SK-N-SH (cell line): Measurements from ENCODE around the gene NECTIN1. TPM values are rescaled to one million over a fixed set of nuclear protein-coding genes. Genes with fewer than 3 reads are reported as not detected.

Experiments
- CTCF ChIA-PET: fragments of 300-600, 350-600 bp; formaldehyde crosslinking; extraction: SDS; loops from one replicate; lab custom pipeline; 2021; lab: Yijun Ruan, JAX
- POLR2A ChIA-PET: fragments of 350-600 bp; sonication (Branson Sonifier 250); formaldehyde crosslinking; extraction: SDS; loops from one replicate; lab custom pipeline; 2020; ENCODE audit warnings: antibody characterized with exemption, inconsistent platforms; lab: Yijun Ruan, JAX
- DNase-seq: peaks from one replicate; pipeline ENCODE4 v3.0.0; 2012
- H2AFZ ChIP-seq: fragments of 200-600 bp; sonication (generic); 2 replicates; pipeline ENCODE4 v1.8.1; 2016; ENCODE audit warnings: antibody characterized with exemption, mild to moderate bottlenecking, low read depth
- H3F3A ChIP-seq: fragments of 200-600 bp; sonication (generic); replicated peaks from 2 replicates; pipeline ENCODE3; 2016; ENCODE audit warnings: antibody characterized with exemption, mild to moderate bottlenecking; ENCODE audit not compliant: insufficient read depth
- H3K27ac ChIP-seq, 2 experiments: fragments of 200-500 bp in 1 of 2; fragments of 200-600 bp in 1 of 2; sonication (Bioruptor generic) in 1 of 2; sonication (generic), shearing (Covaris generic) in 1 of 2; 2 replicates each; pipeline versions ENCODE4 v1.5.1 to v1.6.1; 2014 to 2016; ENCODE audit warnings: low read depth in 2 of 2, inconsistent platforms in 1 of 2, low read length in 1 of 2, mild to moderate bottlenecking in 1 of 2, mixed read lengths in 1 of 2
- H3K27me3 ChIP-seq: fragments of 200-600 bp; sonication (generic), shearing (Covaris generic); 2 replicates; pipeline ENCODE4 v1.6.1; 2016; ENCODE audit warnings: mixed run types; ENCODE audit not compliant: insufficient read depth
- H3K36me3 ChIP-seq, 2 experiments: fragments of 200-500 bp in 1 of 2; fragments of 200-600 bp in 1 of 2; sonication (Bioruptor generic) in 1 of 2; sonication (generic) in 1 of 2; replicated peaks in 1 of 2; 2 replicates each; pipeline versions ENCODE3 to v1.5.1; 2014 to 2016; ENCODE audit warnings: low read length in 1 of 2, mild to moderate bottlenecking in 1 of 2; ENCODE audit not compliant: insufficient read depth in 2 of 2, control insufficient read depth in 1 of 2
- H3K4me1 ChIP-seq, 2 experiments: fragments of 200-500 bp in 1 of 2; fragments of 200-600 bp in 1 of 2; sonication (Bioruptor generic) in 1 of 2; sonication (generic), shearing (Covaris generic) in 1 of 2; 2 replicates each; pipeline versions ENCODE4 v1.5.1 to v1.6.1; 2014 to 2016; ENCODE audit warnings: low read depth in 1 of 2, low read length in 1 of 2, mixed run types in 1 of 2; ENCODE audit not compliant: insufficient read depth in 2 of 2, control insufficient read depth in 1 of 2
- H3K4me2 ChIP-seq: fragments of 200-600 bp; sonication (generic), shearing (Covaris generic); 2 replicates; pipeline ENCODE4 v1.6.1; 2017; ENCODE audit warnings: mixed run types
- H3K4me3 ChIP-seq, 2 experiments: fragments of 200-500 bp in 1 of 2; fragments of 200-600 bp in 1 of 2; sonication (Bioruptor generic) in 1 of 2; sonication (generic), shearing (Covaris generic) in 1 of 2; 2 replicates each; pipeline versions ENCODE4 v1.5.1 to v1.8.1; 2014 to 2016; ENCODE audit warnings: low read depth in 2 of 2, inconsistent platforms in 1 of 2, low read length in 1 of 2, mild to moderate bottlenecking in 1 of 2, mixed read lengths in 1 of 2, moderate library complexity in 1 of 2
- H3K79me2 ChIP-seq: fragments of 200-600 bp; sonication (generic); 2 replicates; pipeline ENCODE4 v1.8.1; 2017; ENCODE audit warnings: mild to moderate bottlenecking; ENCODE audit not compliant: insufficient read depth
- H3K9ac ChIP-seq: fragments of 200-600 bp; sonication (generic); 2 replicates; pipeline ENCODE4 v1.6.1; 2017; ENCODE audit warnings: mixed run types
- H3K9me2 ChIP-seq: fragments of 200-600 bp; sonication (generic); 2 replicates; pipeline ENCODE4 v1.6.1; 2017; ENCODE audit warnings: mixed run types
- H3K9me3 ChIP-seq: fragments of 200-600 bp; sonication (generic); 2 replicates; pipeline ENCODE4 v1.6.1; 2017; ENCODE audit warnings: mixed run types, mild to moderate bottlenecking, moderate library complexity
- H4K20me1 ChIP-seq: fragments of 200-600 bp; sonication (generic); 2 replicates; pipeline ENCODE4 v1.6.1; 2017; ENCODE audit warnings: mild to moderate bottlenecking, mixed run types; ENCODE audit not compliant: insufficient read depth
- CHD2 ChIP-seq: fragments of 150-350 bp; IDR thresholded peaks from 2 replicates; pipeline ENCODE4 v1.6.1; 2018; ENCODE audit warnings: low read length; ENCODE audit not compliant: partially characterized antibody
- ELF1 ChIP-seq: IDR thresholded peaks from 2 replicates; pipeline ENCODE4 v1.4.0; 2012
- GABPA ChIP-seq: IDR thresholded peaks from 2 replicates; pipeline ENCODE4 v1.4.0; 2012; ENCODE audit warnings: low read depth, mild to moderate bottlenecking
- IRF3 ChIP-seq: fragments of 150-350 bp; IDR thresholded peaks from 2 replicates; pipeline ENCODE4 v1.6.1; 2016; ENCODE audit warnings: mild to moderate bottlenecking, low read depth, low read length
- MEF2A ChIP-seq: IDR thresholded peaks from 2 replicates; pipeline ENCODE4 v1.4.0; 2012; ENCODE audit warnings: low read depth, borderline replicate concordance
- NRF1 ChIP-seq: IDR thresholded peaks from 2 replicates; pipeline ENCODE4 v1.6.1; 2012; ENCODE audit warnings: low read depth, mild to moderate bottlenecking, low read length
- POLR2AphosphoS5 ChIP-seq: IDR thresholded peaks from 2 replicates; pipeline ENCODE4 v1.6.1; 2012; ENCODE audit warnings: low read depth, low read length
- REST ChIP-seq: IDR thresholded peaks from 2 replicates; pipeline ENCODE4 v1.6.1; 2012; ENCODE audit warnings: mild to moderate bottlenecking, low read depth, low read length, moderate library complexity
- SIN3A ChIP-seq: IDR thresholded peaks from 2 replicates; pipeline ENCODE4 v1.6.1; 2012; ENCODE audit warnings: low read depth, mild to moderate bottlenecking, low read length, moderate library complexity, borderline replicate concordance
- ZBTB33 ChIP-seq: IDR thresholded peaks from 2 replicates; pipeline ENCODE4 v1.4.0; 2012; ENCODE audit warnings: low read depth, borderline replicate concordance
- WGBS: methylation state at CpG from one replicate; pipeline ENCODE4 v1.1.6; 2017; ENCODE audit warnings: low lambda C conversion rate; 5-methylcytosine and 5-hydroxymethylcytosine counted together
- polyA plus RNA-seq, 3 experiments: library from polyadenylated mRNA; depleted of rRNA; stranded (reverse); fragments of >200 nt; gene quantifications; 2 replicates each; pipeline ENCODE4 v1.2.3, GENCODE V29; 2012
- TF ChIP-seq, protein P1 (sequence below): fragments of 200-600 bp; sonication (generic); IDR thresholded peaks from 2 replicates; pipeline ENCODE4 v1.6.1; 2017; ENCODE audit warnings: antibody characterized with exemption, mild to moderate bottlenecking, moderate library complexity

The NECTIN1 gene
- polyA plus RNA-seq, 1 of the 3 experiments (the other 2 are of a cell fraction): 9.1 TPM

DNA sequence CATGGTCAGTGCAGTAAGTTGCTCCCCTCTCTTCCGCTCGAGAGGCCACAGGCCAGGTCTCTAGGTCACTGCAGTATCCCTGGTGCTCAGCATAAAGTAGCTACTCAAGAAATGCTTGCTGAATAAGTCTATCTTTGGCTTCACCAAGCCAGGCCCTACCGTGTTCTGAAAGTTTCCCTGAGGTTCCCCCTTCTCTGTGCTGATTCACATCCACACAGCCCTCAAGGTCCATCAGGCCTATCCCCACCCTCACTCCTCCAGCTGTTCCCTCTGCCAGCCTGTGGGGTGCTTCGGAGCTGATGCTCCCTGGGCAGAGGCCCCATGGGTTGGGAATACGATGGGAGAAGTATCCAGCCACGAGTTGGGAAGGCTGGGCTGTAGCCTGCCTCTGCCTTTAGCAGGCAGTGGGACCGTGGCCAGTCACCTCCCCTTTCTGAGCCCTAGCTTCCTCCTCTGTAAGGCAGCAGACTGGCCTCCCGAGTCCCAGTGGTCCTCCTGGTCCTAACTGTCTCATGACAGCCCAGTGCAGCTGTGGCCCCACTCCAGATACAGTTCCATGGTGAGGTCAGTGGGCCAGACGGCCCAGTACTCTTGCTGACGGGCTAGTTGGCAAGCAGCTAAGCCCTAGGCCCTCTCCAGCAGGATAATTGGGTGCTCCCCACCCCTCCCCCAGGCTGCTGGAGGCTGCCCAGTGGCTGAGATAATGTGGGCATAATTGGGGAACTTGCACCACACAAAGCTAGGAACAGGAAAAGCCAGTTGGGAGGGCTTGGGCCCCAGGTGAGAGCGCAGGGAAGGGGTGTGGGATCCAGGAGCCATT, 48.2 kb downstream of the NECTIN1 start:
- TF ChIP-seq NRF1: no peak
- TF ChIP-seq ELF1: no peak
- no peak for TF ChIP-seq MEF2A
- TF ChIP-seq, protein P1, sequence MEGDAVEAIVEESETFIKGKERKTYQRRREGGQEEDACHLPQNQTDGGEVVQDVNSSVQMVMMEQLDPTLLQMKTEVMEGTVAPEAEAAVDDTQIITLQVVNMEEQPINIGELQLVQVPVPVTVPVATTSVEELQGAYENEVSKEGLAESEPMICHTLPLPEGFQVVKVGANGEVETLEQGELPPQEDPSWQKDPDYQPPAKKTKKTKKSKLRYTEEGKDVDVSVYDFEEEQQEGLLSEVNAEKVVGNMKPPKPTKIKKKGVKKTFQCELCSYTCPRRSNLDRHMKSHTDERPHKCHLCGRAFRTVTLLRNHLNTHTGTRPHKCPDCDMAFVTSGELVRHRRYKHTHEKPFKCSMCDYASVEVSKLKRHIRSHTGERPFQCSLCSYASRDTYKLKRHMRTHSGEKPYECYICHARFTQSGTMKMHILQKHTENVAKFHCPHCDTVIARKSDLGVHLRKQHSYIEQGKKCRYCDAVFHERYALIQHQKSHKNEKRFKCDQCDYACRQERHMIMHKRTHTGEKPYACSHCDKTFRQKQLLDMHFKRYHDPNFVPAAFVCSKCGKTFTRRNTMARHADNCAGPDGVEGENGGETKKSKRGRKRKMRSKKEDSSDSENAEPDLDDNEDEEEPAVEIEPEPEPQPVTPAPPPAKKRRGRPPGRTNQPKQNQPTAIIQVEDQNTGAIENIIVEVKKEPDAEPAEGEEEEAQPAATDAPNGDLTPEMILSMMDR: no peak
- TF ChIP-seq CHD2: no peak
- no peak for TF ChIP-seq REST
- TF ChIP-seq IRF3: no peak
- TF ChIP-seq POLR2AphosphoS5: no peak
- TF ChIP-seq GABPA: no peak
- no peak for TF ChIP-seq ZBTB33
- no peak for TF ChIP-seq SIN3A
- TF ChIP-seq, all 33 proteins: peak for 0
- CTCF ChIA-PET: interaction anchor here (0.7 to 2.3 kb wide), 6 partner anchors 10 to 431 kb away, joined by 3 to 12 read pairs (median 4); partner anchors contain the start of gene NECTIN1
- WGBS: 93% methylated on average over 10 of the region's 11 CpGs

More for the DNA sequence above, 48.2 kb downstream of the NECTIN1 start:
- Histone ChIP-seq H3K79me2 (no peaks in the 10 kb centered on the region; the same call in 1 of the 2 replicates), H3K4me1 (peaks cover 25 to 61% of the 10 kb centered on the region in 2 experiments), H3K4me3 (no peak overlapping the region), H3K27ac (peak overlapping the region in 1 of 2 experiments; percentile 60; a peak in 1 of 4 replicates), H3K27me3 (no peaks in the 10 kb centered on the region), H3K36me3 (peaks cover 0 to 3% of the 10 kb centered on the region in 2 experiments), H3K9me3 (no peaks in the 10 kb centered on the region), H3K9me2 (no peaks in the 10 kb centered on the region), H3K4me2 (no peak overlapping the region), H3K9ac (no peak overlapping the region), H2AFZ (no peak overlapping the region), H3F3A (no peaks in the 10 kb centered on the region), H4K20me1 (no peaks in the 10 kb centered on the region)
- DNase-seq: no peak
- POLR2A ChIA-PET: no interaction called here
